BE2C (cell line): ENCODE measurements around the gene NF1.
"Not testable (repeated sequence)": the region's sequence is repeated elsewhere in the genome, so short reads cannot be mapped to it uniquely, and the experiment has no call there.

Experiments used
- DNase-seq: peaks from one replicate; pipeline ENCODE4 v3.0.0-alpha.2; 2020
- H3K27me3 ChIP-seq: fragments of 250-450 bp; sonication (Bioruptor Pico); 2 replicates; pipeline ENCODE4 v1.5.1; 2020; ENCODE audit warnings: mild to moderate bottlenecking
- H3K36me3 ChIP-seq: fragments of 250-450 bp; sonication (Bioruptor Pico); 2 replicates; pipeline ENCODE4 v1.5.1; 2020; ENCODE audit warnings: mild to moderate bottlenecking
- H3K4me1 ChIP-seq: fragments of 250-450 bp; sonication (Bioruptor Pico); 2 replicates; pipeline ENCODE4 v1.5.1; 2020
- H3K4me3 ChIP-seq: 2 replicates; pipeline ENCODE4 v1.5.1; 2011; ENCODE audit warnings: low read depth, low read length
- H3K9me3 ChIP-seq: fragments of 250-450 bp; sonication (Bioruptor Pico); 2 replicates; pipeline ENCODE4 v1.5.1; 2020
- TF ChIP-seq, protein P1 (sequence below): IDR thresholded peaks from 2 replicates; pipeline ENCODE4 v1.5.1; 2012; ENCODE audit warnings: mild to moderate bottlenecking, low read depth, low read length

NF1 gene

DNA sequence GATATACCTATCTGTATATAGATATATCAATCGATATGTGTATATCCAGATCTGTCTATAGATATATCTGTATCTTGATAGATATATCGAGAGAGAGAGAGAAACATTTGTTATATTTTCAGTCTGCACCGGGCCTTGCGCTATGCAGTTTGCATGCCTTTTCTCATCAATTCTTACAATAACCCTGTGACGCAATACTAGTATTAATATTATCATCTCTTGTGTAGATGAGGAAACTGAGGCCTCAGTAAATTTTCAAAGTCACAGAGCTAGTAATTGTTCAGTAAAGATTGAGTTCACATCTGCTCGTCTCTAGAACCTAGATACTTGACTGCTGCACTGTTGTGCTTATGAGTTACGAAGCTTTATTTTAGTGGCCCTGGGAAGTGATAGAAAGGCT is 77.6 kb downstream of the NF1 start:
- Histone ChIP-seq H3K9me3 (no peaks in the 10 kb centered on the region), H3K4me3 (no peak overlapping the region), H3K27me3 (no peaks in the 10 kb centered on the region), H3K36me3 (no peaks in the 10 kb centered on the region), H3K4me1 (no peaks in the 10 kb centered on the region)
- TF ChIP-seq, protein P1, sequence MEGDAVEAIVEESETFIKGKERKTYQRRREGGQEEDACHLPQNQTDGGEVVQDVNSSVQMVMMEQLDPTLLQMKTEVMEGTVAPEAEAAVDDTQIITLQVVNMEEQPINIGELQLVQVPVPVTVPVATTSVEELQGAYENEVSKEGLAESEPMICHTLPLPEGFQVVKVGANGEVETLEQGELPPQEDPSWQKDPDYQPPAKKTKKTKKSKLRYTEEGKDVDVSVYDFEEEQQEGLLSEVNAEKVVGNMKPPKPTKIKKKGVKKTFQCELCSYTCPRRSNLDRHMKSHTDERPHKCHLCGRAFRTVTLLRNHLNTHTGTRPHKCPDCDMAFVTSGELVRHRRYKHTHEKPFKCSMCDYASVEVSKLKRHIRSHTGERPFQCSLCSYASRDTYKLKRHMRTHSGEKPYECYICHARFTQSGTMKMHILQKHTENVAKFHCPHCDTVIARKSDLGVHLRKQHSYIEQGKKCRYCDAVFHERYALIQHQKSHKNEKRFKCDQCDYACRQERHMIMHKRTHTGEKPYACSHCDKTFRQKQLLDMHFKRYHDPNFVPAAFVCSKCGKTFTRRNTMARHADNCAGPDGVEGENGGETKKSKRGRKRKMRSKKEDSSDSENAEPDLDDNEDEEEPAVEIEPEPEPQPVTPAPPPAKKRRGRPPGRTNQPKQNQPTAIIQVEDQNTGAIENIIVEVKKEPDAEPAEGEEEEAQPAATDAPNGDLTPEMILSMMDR: no peak
- DNase-seq: no peak

DNA sequence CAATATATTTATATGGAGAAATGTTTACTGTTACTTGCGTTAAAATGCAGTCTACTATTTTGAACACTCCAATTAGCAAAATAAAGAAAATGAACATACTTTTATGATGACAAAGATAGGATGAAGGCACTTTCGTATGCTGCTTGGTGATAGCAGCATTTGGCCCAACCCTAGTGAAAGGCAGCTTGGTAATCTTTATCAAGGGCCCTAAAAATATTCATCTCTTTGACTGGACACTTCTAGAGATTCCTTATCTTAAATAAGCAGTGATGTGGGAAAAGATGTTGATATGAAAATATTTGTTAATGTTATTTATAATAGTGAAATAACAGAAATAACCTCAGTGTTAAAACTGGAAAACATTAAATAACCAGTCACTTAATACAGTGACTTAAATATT is 79.4 kb downstream of the NF1 start:
- no peaks in the 10 kb centered on the region for H3K9me3 ChIP-seq
- TF ChIP-seq, protein P1: no peak

DNA sequence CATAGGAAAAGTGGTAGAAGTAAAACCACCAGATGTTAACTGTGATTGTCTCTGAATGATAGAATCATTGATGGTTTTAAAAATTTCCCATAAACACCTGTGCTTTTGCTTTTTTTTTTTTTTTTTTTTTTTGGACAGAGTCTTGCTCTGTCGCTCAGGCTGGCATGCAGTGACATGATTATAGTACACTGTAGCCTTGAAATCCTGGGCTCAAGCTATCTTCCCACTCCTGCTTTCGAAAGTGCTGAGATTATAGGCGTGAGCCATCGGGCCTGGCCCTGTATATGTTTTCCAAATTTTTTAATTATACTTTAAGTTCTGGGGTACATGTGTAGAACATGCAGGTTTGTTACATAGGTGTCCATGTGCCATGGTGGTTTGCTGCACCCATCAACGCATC is 80.5 kb downstream of the NF1 start:
- H3K4me1 ChIP-seq: no peaks in the 10 kb centered on the region
- no peaks in the 10 kb centered on the region for H3K9me3 ChIP-seq
- no peak overlapping the region for H3K4me3 ChIP-seq
- no peak for DNase-seq
- TF ChIP-seq, protein P1: no peak
- no peaks in the 10 kb centered on the region for H3K27me3 ChIP-seq
- H3K36me3 ChIP-seq: no peaks in the 10 kb centered on the region

More for the DNA sequence above, 79.4 kb downstream of the NF1 start:
- Histone ChIP-seq H3K36me3 (no peaks in the 10 kb centered on the region), H3K4me1 (no peaks in the 10 kb centered on the region), H3K4me3 (no peak overlapping the region), H3K27me3 (no peaks in the 10 kb centered on the region)
- no peak for DNase-seq

DNA sequence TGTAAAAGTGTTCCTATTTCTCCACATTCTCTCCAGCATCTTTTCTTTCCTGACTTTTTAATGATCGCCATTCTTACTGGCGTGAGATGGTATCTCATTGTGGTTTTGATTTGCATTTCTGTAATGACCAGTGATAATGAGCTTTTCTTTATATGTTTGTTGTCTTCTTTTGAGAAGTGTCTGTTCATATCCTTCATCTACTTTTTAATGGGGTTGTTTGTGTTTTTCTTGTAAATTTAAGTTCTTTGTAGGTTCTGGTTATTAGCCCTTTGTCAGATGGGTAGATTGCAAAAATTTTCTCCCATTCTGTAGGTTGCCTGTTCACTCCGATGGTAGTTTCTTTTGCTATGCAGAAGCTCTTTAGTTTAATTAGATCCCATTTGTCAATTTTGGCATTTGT is 81.4 kb downstream of the NF1 start:
- H3K9me3 ChIP-seq, H3K4me3 ChIP-seq, H3K4me1 ChIP-seq, H3K36me3 ChIP-seq, DNase-seq, H3K27me3 ChIP-seq: not testable (repeated sequence)

DNA sequence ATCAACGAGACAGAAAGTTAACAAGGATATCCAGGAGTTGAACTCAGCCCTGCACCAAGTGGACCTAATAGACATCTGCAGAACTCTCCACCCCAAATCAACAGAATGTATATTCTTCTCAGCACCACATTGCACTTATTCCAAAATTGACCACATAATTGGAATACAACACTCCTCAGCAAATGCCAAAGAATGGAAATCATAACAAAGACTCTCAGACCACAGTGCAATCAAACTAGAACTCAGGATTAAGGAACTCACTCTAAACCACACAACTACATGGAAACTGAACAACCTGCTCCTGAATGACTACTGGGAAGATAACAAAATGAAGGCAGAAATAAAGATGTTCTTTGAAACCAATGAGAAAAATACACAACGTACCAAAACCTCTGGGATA is 84.2 kb downstream of the NF1 start:
- H3K4me3 ChIP-seq, DNase-seq: not testable (repeated sequence)

DNA sequence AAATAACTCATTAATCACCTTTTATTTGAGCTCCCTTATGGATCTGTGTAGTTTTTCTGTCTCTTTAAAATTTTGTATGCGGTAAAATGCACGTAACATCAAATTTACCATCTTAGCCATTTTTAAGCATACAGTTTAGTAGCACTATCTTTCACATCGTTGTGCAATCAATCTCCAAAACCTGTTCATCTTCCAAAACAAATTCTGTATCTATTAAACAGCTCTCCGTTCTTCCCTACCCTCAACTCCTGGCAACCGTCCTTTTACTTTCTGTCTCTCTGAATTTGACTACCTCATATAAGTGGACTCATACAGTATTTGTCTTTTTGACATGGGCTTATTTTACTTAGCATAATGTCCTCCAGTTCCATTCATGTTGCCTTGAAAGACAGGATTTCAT is 100.5 kb downstream of the NF1 start:
- no peaks in the 10 kb centered on the region for H3K36me3 ChIP-seq
- no peaks in the 10 kb centered on the region for H3K9me3 ChIP-seq
- no peaks in the 10 kb centered on the region for H3K27me3 ChIP-seq
- TF ChIP-seq, protein P1: no peak
- no peak overlapping the region for H3K4me3 ChIP-seq
- no peaks in the 10 kb centered on the region for H3K4me1 ChIP-seq
- no peak for DNase-seq

More for the DNA sequence above, 84.2 kb downstream of the NF1 start:
- H3K9me3 ChIP-seq, H3K4me1 ChIP-seq, H3K36me3 ChIP-seq, H3K27me3 ChIP-seq: not testable (repeated sequence)

DNA sequence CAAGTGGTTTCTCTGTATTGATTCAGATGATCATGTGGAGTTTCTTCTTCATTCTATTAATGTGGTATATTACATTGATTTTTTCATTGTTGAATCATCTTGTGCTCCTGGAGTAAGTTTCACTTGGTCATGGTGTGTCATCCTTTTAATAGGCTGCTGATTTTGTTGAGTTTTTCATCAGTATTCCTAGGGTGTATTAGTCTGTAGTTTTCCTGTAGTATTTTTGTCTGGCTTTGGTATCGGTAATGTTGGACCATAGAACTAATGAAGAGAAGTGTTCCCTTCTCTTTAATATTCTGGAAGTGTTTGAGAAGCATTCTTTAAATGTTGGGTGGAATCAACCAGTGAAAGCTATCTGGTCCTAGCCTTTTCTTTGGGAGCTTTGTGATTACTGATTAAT is 103.2 kb downstream of the NF1 start:
- no peak overlapping the region for H3K4me3 ChIP-seq
- no peaks in the 10 kb centered on the region for H3K4me1 ChIP-seq
- no peaks in the 10 kb centered on the region for H3K27me3 ChIP-seq
- TF ChIP-seq, protein P1: no peak
- DNase-seq: no peak
- no peaks in the 10 kb centered on the region for H3K36me3 ChIP-seq
- no peaks in the 10 kb centered on the region for H3K9me3 ChIP-seq

DNA sequence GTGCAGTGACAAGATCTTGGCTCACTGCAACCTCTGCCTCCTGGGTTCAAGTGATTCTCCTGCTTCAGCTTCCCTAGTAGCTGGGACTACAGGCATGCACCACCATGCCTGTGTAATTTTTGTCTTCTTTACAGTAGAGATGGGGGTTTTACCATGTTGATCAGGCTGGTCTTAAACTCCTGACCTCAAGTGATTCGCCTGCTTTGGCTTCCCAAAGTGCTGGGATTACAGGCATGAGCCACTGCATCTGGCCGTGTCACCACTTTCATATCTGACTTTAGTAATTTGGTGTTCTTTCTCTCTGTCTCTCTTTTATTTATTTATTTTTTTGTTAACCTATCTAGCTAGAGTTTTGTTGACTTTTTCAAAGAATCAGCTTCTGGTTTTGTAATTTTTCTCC is 103.9 kb downstream of the NF1 start:
- not testable (repeated sequence) for H3K4me3 ChIP-seq, H3K4me1 ChIP-seq, H3K27me3 ChIP-seq, DNase-seq, H3K9me3 ChIP-seq, H3K36me3 ChIP-seq
